ENCODE data around the gene POLR3A.
"Not testable (repeated sequence)": the region's sequence is repeated elsewhere in the genome, so short reads cannot be mapped to it uniquely, and the experiment has no call there.

Gene POLR3A

DNA sequence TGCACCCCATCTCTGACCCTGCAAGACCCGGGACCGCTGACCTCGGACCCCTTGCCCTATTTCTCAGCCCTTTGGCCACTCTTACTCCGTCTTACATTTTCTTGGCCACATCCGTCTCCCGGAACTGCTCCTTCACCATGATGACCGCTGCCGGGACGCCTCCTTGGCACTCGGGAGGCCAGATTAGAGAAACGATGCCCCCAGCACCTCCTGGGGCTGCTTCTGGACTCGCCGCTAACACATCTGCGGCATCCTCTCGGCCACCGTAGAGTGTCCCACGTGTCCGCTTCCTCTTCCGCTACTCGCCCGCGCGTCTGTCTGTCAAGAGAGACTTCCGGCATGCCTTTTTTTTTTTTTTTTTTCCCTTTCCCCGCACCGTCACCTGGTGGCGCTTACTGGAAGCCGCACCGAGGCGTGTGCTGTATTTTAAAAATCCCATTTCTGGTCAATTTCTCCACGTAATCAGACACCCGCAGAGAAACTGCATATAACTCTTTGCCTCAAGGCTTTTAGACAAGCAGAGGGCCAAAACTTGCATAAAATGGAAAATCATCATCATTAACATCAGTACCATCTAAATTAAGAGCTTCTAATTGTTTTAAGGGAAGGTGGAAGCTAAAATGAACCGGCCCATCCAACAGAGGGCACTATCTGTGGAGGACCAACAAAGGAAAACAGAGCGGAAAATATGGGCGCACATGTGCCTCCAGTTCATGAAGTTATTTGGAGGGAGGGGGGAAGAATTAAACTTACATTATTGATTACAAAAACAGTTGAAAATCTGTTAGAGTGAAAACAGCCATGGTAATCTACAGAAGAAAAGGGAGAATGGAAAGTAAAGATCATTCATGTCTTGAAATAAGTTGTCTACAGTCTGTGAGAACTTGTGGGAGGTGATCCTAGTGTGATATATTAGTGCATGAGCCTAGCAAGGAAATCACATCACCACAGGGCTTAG, at the start of gene POLR3A:
Gene POLR3A, minus strand, starts transcription at position 247 of the 958 bp plus-strand sequence. Its CDS starts 108 bp downstream, at position 139.
- peak; percentile 94 for DNase-seq

- no peak for DNase-seq
Observed at GRCh38 chr10:78078539-78079330, 49.4 kb upstream of the POLR3A start.

GRCh38 chr10:78075806-78076205, 46.5 kb upstream of the POLR3A start:
- not testable (repeated sequence) for DNase-seq

GRCh38 chr10:78072504-78072903, 43.2 kb upstream of the POLR3A start:
- DNase-seq: no peak

- no peak for DNase-seq
Observed at GRCh38 chr10:78071857-78072179, 42.5 kb upstream of the POLR3A start.

- DNase-seq: no peak
Observed at GRCh38 chr10:78071140-78071856, 42.0 kb upstream of the POLR3A start.

DNA sequence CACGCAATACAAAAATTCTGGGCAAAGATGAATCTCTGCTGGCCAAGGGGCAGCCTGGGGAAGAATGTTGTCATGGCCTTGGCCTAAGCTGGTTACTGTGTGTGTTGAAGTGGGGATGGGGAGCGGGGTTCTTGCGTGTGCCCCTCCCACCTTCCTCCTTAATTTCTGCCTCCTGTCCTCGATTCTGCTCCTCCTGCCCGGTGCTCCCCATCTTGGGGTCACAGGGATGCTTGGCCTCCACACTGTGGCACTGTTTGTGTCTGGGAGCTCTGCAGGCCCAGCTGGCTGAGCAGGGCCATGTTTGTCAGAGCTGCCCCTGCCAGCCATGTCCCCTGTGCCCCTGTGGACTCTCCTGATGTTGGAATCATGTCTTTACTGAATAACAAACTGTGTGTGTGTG, 41.4 kb upstream of the POLR3A start:
- no peak for DNase-seq

GRCh38 chr10:78070064-78070463, 40.7 kb upstream of the POLR3A start:
- not testable (repeated sequence) for DNase-seq

GRCh38 chr10:78069151-78069550, 39.8 kb upstream of the POLR3A start:
- DNase-seq: no peak

DNA sequence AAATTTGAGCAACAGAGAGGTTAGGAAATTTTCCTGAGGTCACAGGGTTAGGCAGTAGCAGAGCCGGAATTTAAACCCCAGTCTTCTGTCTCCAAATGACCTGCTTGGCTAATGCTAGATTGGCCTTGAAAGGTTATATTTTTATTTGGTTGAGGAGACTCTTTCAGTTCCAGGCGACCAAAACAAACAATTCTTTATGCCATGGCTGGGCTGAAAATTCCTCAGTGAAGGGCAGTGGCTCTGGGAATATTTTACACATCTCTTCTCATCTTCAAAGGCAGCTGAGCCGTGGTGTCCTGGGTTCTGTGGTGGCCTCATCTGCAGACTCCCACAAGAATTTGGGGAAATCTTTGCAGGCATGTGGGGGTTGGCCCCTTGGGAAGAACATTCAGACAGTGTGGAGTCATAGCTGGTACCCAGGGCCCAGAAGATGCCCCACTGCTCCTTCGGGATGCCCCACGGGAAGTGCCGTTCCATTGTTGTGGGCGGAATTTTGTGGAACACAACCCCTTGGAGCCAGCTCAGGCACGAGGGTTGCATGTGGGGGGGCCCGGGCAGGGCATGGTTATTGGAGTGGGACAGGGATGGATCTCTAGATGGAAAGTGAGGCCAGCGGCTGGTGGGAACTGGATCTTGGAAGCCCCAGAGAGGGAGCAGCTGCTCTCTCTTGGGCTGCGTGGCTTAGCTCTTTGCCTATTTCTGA, 37.6 kb upstream of the POLR3A start:
- DNase-seq: no peak

- no peak for DNase-seq
Observed at GRCh38 chr10:78066012-78066411, 36.7 kb upstream of the POLR3A start.

DNA sequence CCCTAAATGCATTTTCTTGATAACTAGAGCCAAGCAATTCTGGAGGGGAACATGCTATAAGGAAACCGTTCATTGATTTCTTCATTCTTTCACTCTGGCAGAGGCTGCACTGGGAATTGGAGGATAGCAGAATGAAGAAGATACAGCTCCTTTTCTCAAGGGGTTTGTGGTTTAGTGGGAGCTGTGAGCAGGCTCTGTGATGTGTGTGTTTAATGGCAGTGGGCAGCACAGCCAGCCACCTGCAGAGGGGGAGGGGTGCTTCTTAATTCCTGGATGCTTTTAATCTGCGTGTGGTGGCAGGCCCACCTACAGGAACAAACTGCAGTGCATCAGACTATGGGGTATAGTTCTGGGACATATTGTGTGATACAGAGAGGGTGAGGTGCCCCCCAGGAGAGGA, 36.3 kb upstream of the POLR3A start:
- no peak for DNase-seq

- DNase-seq: not testable (repeated sequence)
Observed at GRCh38 chr10:78064919-78065318, 35.6 kb upstream of the POLR3A start.

- DNase-seq: no peak
Observed at GRCh38 chr10:78063236-78063635, 33.9 kb upstream of the POLR3A start.

DNA sequence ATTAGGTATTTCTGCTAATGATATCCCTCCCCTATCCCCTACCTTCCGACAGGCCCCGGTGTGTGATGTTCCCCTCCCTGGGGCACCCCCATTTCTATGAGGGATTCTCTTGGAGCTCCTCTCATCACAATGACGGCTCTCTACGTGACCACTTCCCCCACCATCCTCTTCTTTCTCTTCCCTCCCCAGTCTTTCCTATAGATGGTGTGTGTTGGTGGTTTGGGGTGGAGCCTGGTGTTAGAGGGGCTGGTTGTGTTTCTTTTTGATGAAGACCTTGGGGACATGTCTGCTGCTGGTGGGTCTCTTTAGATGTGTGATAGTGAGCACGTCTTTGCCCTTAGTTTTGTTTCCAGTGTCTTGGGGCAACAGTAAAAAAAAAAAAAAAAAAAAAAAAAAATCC, 33.0 kb upstream of the POLR3A start:
- DNase-seq: no peak

DNA sequence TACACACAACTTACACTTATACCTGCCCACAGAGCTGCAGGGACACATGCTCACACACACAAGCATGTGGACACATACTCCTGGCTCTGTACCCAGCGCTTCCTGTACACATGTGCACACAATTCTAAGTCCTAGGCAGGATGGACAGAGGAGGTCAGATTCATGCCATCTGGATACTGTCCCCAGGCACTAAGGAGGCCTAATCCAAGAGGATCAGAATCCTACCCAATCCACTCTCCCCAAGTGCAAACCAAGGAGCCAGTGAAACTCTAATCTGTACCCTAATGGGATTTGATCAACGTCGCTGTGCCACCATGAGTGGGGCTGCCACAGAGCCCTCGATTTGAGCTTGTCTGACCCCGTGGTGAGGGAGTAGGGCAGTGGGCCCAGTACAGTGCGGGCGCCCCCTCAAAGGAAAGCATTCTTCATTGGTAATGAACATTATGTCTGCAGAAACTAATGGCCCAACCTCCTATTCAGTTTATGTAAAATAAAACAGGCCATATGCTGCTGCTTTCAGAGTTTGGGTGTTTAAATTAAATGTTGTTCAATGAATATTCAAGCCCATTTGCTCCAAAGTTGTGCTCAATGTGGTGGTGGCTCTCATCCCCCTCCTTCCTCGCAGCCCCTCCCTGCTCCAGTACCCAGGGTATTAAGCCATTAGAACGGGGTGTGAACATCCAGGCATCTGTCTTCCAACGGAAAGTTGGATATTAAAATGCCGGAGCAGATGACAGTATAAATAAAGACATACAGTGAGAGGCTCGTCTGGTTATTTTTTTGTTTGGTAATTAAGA, 30.8 kb upstream of the POLR3A start:
- DNase-seq: no peak

- DNase-seq: no peak
Observed at GRCh38 chr10:78058562-78058961, 29.2 kb upstream of the POLR3A start.

DNA sequence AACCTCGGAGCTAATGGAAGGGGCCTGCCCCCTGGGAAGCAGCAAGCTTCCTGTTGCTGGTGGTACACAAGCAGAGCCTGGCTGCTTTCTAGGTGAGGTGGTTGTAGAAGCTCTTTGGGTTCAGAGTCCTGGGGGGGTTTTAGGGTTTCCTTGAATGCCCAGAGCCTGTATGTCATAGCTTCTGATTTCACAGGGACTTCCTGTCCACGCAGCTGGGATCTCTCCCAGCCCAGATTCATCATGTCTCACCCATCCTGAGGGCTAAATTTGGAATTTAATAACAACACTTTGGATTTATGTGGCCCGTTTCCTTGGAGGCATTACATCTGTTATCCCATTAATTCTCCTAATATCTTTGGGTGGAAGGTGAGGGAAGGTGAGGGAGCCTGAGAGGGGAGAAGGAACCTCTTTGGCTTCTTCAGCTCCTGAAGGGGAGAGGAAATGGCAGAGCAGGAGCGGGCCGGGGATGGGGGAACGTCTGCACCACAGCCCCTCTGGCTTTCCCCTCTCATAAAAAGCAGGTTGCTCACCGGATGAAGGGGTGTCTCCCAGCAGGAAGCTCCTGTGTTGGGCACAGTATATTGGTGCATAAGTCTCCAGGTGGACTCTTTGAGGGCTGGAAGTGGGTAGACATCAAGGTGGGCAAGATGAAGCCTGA, 24.0 kb upstream of the POLR3A start:
- no peak for DNase-seq

- DNase-seq: no peak
Observed at GRCh38 chr10:78049851-78050250, 20.5 kb upstream of the POLR3A start.

DNA sequence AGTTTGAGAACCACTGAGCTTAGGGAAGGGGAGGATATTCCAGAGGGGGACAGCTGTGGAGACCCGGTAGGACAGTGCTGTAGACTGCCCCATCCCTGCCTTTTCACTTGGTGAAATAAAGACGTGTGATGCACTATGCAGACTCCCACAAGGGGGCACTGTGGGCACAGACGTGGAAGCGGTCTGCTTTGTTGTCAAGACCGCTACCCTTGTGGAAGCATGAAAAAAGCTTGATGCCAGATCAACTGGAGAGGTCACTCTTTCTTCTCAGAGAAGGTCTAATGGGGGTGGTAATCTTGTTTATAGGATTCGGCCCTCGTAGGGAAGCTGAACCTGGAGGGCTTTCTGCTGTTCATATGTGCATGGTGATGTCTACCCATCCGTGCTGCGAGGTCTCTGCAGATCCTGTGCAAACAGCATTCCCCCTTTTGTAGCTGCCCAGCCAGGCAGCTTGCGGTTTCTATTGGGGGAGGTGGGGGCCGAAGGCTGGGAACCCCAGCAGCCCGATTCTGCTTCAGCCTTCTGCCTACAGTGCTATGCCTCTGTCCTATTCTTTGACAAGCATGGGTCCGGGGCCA, 18.1 kb upstream of the POLR3A start:
- DNase-seq: peak; percentile 79
